Measurements from ENCODE around the gene ADIPOR1.
"Not testable (repeated sequence)": the region's sequence is repeated elsewhere in the genome, so short reads cannot be mapped to it uniquely, and the experiment has no call there.

Gene ADIPOR1

GRCh38 chr1:202998836-202999750 is 41.0 kb upstream of the ADIPOR1 start:
- peak; percentile 45 for DNase-seq (ENCODE audit: low read depth)

GRCh38 chr1:202994756-202995155 is 36.6 kb upstream of the ADIPOR1 start:
- TF ChIP-seq CTCF (conservative IDR thresholded peaks at IDR 0.05; ENCODE audit: low read length), result no peak
- no peak overlapping the region for H3K4me3 ChIP-seq (ENCODE audit: low read length)
- DNase-seq (ENCODE audit: low read depth), result no peak

More at GRCh38 chr1:202998836-202999750, 41.0 kb upstream of the ADIPOR1 start:
- H3K4me3 ChIP-seq (ENCODE audit: low read length), result no peak overlapping the region
- TF ChIP-seq CTCF (conservative IDR thresholded peaks at IDR 0.05; ENCODE audit: low read length), result peak; percentile 82

GRCh38 chr1:202991112-202991511 is 33.0 kb upstream of the ADIPOR1 start:
- TF ChIP-seq CTCF (conservative IDR thresholded peaks at IDR 0.05; ENCODE audit: low read length), result no peak
- no peak for DNase-seq (ENCODE audit: low read depth)
- H3K4me3 ChIP-seq (ENCODE audit: low read length), result no peak overlapping the region

GRCh38 chr1:202989879-202990278 is 31.8 kb upstream of the ADIPOR1 start:
- TF ChIP-seq CTCF (conservative IDR thresholded peaks at IDR 0.05; ENCODE audit: low read length), result no peak
- H3K4me3 ChIP-seq (ENCODE audit: low read length), result no peak overlapping the region
- no peak for DNase-seq (ENCODE audit: low read depth)

- H3K4me3 ChIP-seq (ENCODE audit: low read length), result no peak overlapping the region
- TF ChIP-seq CTCF (conservative IDR thresholded peaks at IDR 0.05; ENCODE audit: low read length), result no peak
- no peak for DNase-seq (ENCODE audit: low read depth)
These were observed 29.9 kb upstream of the ADIPOR1 start for GRCh38 chr1:202987922-202988583.

- H3K4me3 ChIP-seq (ENCODE audit: low read length), result no peak overlapping the region
- TF ChIP-seq CTCF (conservative IDR thresholded peaks at IDR 0.05; ENCODE audit: low read length), result no peak
- no peak for DNase-seq (ENCODE audit: low read depth)
These were observed 29.1 kb upstream of the ADIPOR1 start for GRCh38 chr1:202987255-202987654.

GRCh38 chr1:202986120-202986519 is 28.0 kb upstream of the ADIPOR1 start:
- not testable (repeated sequence) for H3K4me3 ChIP-seq (ENCODE audit: low read length); DNase-seq (ENCODE audit: low read depth)

Data from AG10803 (cell line).